HG02884 (cell line): Measurements from ENCODE around the gene RNF113A.
A peak's percentile ranks its signal among the peaks of the same experiment; 100 is the strongest.
"Not testable (repeated sequence)": the region's sequence is repeated elsewhere in the genome, so short reads cannot be mapped to it uniquely, and the experiment has no call there.

Source experiments
- ATAC-seq: cut with Tn5 transposase; IDR thresholded peaks from one replicate; pipeline ENCODE4 v1.9.1; 2021; ENCODE audit warnings: mild to moderate bottlenecking, moderate library complexity; ENCODE audit not compliant: unreplicated experiment

RNF113A gene

DNA sequence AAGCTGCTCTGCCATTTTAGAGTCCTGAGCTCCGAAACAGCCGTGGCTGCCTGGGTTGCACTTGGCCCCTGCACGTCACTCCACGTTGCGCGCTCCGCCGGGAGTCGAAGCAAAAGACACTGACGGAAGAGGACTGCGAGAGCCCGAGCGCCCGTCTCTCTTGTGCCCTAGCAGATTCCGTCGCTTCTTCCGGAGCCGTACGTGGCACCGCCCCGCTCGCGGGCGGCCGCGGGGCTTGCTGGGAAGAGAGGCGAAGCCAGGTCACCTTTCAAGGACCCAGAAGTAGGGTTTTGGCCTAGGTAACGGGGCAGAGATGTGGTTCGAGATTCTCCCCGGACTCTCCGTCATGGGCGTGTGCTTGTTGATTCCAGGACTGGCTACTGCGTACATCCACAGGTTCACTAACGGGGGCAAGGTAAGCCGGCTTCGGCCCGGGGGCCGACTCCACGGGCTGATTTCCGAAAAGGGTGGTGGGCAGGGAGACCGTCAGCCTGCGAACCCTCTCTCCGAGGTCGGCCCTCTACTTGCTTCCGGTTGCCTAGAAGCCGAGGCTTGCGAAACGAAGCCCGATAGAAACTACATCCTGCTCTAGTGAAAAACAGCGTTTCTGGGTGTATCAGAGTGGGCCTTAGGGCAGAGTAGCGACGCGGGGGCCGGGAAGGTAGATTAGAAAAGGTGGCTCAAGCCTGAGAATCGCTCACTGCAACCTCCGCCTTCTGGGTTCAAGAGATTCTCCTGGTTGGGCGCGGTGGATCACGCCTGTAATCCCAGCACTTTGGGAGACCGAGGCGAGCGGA is at the start of gene RNF113A, which contains the start of gene NDUFA1:
Gene RNF113A, minus strand, starts transcription at position 135 of the 797 bp plus-strand sequence. Its CDS starts 120 bp downstream, at position 15.
Gene NDUFA1, plus strand, starts transcription at position 234 of the 797 bp plus-strand sequence. Its CDS starts 80 bp downstream, at position 314.
- peak; percentile 94 for ATAC-seq

- ATAC-seq, result no peak
These were observed 48.5 kb upstream of the RNF113A start for GRCh38 chrX:119919835-119920585.

- ATAC-seq, result no peak
These were observed 46.3 kb upstream of the RNF113A start for GRCh38 chrX:119917877-119918276.

GRCh38 chrX:119916310-119916709 is 44.8 kb upstream of the RNF113A start:
- ATAC-seq, result no peak

DNA sequence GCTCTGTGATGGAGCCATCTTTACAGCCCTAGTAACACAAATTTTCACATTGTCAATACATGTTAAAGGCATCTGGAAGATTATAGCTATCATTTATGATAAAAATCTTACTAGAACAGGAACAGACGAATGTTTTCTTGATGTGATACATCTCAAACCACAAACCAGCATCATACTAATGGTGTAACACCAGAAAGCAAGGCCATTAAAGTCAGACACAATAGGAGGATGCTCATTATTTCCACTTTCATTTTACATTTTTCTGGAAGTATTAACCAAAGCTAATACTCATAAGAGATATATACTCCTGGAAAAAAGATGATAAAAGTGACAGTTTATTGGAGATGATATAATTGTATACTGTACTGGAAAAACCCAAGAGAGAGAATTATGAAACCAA is 29.4 kb upstream of the RNF113A start:
- ATAC-seq, result no peak

DNA sequence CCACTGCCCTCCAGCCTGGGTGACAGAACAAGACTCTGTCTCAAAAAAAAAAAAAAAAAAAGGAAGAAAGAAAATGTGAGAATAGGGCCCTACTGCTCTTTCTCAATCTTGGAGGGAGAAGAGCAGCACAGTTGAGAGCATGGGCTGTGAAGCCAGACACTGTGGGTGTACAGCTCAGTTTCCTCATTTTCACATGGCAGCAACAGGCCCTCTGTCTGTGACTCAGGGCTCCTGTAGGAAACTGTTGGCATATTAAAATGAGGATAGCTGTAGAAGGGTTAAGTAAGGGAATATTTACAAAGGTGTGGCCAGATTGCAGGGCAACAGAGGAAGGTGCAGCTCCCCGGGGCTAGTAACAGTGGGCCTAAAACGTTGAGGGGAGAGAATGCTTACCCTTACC is 27.6 kb upstream of the RNF113A start:
- ATAC-seq, result no peak

GRCh38 chrX:119895843-119896326 is 24.4 kb upstream of the RNF113A start, which contains the start of gene AKAP14:
AKAP14 (plus strand) TSS chrX:119895893; CDS start chrX:119903224, 7,331 bp downstream.
- no peak for ATAC-seq

GRCh38 chrX:119891961-119892692 is 20.6 kb upstream of the RNF113A start:
- ATAC-seq, result not testable (repeated sequence)

- not testable (repeated sequence) for ATAC-seq
These were observed 19.1 kb upstream of the RNF113A start for GRCh38 chrX:119890626-119891025.

DNA sequence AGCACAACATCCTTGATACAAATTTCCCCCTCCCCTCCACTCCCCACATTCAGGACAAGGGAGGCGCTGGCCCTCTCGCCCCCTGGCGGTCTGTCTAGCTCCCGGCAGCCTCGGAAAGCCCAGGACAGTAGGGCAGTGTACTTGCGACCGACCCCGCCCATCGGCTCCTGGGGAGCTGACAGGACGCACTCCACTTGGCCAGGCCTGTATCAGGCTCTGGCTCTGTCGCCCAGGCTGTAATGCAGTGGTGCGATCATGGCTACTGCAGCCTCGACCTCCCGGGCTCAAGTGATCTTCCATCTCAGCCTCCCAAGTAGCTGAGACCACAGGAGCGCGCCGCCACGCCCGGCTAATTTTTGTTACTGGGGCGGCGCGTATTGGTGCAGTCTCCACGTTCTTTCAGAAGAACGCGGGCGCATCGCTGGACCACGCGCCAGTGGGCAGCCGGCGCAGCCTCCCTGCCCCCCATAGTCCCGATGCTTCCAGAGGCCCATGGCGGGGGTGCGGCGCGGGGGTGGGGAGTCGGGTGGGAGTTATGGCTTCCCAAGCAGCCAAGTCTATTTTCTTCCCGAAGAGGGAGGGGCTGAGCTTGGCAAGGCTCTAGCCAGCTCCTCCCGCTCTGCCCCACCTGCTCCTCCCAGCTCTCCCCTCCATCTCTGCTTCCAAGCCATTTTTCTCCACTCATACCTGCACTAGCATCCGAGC is 16.3 kb upstream of the RNF113A start:
- ATAC-seq, result no peak

DNA sequence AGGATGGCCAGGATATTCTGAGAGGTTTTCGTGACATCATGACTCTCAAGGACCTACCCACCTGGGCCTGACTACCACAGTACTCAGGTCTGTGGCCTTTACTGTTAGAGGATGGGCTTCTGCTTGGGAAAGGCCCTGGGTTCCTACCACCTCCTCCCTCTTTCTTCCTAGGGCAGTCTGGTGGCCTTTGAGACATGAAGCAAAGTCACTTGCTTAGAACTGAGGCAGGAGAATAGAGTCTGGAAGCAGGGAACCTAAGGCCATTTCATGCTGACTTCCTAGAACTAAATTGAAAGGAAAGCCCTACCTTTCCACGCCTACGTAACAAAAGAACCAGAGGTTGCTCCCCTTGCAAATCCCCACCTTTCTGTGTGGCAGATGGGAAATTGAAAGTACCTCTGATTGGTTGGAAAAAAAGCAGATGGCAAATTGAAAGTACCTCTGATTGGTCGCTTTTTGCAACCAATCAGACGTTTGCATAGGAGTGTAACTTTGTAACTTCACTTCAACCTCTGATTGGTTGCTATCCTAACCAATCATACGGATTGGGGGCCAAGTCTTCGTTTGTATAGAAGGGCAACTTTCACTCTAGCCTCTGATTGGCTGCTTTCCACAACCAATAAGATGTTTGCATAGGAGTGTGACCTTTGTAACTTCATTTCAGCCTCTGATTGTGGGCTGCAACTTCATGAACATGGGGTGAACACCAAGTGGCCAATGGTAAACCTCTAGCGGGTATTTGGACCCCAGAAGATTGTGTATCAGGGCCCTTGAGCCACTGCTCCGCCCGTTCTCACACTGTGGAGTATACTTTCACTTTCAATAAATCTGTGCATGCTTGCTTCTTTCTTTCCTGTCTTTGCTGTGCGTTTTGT is 14.3 kb upstream of the RNF113A start:
- ATAC-seq, result no peak

DNA sequence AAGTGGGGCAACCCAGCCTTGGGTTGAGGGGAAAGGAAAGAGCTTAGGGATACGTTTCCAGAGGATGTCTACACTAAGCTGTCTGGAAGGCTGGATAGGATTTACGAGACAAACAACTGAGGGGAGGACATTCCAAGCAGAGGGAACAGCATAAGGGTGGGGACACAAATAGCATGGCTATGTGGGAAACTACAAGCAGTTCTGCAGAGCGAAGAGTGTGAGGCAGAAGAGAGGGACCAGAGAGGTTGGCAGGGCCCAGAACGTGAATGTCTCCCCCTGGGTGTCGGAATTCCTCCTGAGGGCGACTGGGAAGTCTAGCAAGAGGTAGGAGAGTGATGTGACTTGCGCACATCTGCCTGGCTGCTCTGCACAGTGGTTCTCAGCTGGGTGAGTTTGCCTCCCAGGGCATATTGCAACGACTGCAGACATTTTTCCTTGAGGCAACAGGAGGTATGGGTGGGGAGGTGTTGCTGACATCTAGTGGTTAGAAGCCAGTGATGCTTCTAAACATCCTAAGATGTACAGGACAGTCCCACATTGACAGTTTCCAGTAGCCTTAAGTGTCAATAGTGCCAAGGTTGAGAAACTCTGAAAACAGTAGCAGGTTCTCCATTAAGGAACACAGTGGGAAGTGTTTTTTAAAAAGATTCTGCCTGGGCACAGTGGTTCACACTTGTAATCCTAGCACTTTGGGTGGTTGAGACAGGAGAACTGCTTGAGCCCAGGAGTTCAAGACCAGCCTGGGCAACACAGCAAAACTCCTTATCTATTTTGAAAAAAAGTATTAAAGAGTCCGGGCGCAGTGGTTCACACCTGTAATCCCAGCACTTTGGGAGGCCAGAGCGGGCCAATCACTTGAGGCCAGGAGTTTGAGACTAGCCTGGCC is 9.3 kb upstream of the RNF113A start:
- peak; percentile 81 for ATAC-seq

GRCh38 chrX:119880076-119880475 is 8.5 kb upstream of the RNF113A start:
- ATAC-seq, result no peak

DNA sequence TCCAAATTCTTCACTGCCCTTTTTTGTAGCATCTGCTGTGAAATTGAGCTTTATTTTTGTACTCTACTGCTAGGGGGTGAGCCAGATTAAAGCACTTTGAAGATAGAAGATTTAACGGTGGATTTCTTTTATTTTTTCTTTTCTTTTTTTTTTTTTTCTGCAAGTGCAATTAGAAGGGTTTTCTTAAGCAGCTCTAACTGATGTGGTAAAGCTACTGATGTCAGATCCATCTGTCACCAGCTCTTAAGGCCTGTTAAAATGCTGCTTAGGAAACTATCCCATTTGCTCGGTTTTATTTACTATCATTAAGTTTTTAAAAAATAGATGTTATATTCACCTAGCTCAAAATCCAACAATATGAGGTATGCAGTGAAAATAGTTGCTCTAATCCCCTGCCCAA is 7.2 kb upstream of the RNF113A start:
- no peak for ATAC-seq

DNA sequence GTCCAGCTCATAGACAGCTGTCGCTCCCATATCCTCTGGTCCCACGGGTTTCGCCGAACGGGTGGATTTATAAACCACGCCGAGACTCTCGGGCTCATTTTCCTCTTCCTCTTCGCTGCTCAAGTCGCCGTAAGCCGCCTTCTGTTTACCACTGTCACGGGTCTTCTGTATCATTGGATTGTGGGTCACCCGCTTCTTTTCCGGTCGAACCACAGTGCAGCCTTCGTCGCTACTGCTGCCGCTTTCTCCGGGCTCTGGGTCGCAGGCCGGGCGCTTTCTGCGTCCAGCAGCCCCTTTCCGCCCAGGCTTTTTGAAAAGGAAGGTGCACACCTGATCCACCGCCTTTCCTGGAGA is 311 bp downstream of the RNF113A start:
- peak; percentile 37 for ATAC-seq

DNA sequence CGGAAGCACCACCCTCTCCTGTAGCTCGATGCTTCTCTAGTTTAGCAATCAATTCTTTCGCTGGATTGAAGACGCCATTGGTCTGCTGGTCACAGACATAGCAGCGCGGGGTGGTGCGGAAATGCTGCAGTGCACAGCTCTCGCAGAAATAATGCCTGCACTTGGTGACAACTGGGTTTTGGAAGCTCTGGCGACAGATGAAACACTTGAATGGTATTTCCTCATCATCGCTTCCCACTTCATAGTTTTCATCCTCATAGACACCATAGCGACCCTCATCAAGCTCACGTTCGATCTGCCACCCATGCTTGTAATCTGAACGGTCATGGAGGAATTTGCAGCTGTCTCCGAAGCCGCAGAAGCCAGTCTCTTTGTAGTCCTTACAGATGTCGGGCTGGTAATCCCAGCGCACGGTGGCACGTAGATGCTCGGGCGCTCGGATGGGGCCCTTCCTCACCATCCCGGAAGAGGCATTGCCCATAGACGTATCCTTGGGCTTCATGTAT is 854 bp downstream of the RNF113A start:
- ATAC-seq, result no peak

GRCh38 chrX:119853444-119853843 is 18.1 kb downstream of the RNF113A start:
- ATAC-seq, result no peak
